Sigmoid colon (tissue), 4 donors: Measurements from ENCODE around the gene CBLB.

Source experiments
- POLR2A ChIP-seq, 2 donors: fragments of 450-650 bp; IDR thresholded peaks; one replicate each; pipeline ENCODE4 v1.6.1; 2016; ENCODE audit warnings: antibody characterized with exemption in 2 of 2, mild to moderate bottlenecking in 2 of 2, moderate library complexity in 2 of 2
- POLR2AphosphoS5 ChIP-seq, 4 donors: sonication (generic); formaldehyde crosslinking; IDR thresholded peaks; one replicate each; pipeline ENCODE4 v1.6.1; 2017; ENCODE audit warnings: antibody characterized with exemption in 4 of 4

GRCh38 chr3:105827959-105828358, 40.9 kb downstream of the CBLB start:
- TF ChIP-seq POLR2A (IDR thresholded peaks at IDR 0.05) (no peak), POLR2AphosphoS5 (IDR thresholded peaks at IDR 0.05) (peak in 1 of 4 donors; percentile 52)
